HG03060 (cell line): ENCODE results near the gene COX7A2.

Experiments
- ATAC-seq: cut with Tn5 transposase; IDR thresholded peaks from one replicate; pipeline ENCODE4 v1.9.1; 2021; ENCODE audit warnings: low read depth, moderate number of reproducible peaks; ENCODE audit not compliant: unreplicated experiment

COX7A2 gene

DNA sequence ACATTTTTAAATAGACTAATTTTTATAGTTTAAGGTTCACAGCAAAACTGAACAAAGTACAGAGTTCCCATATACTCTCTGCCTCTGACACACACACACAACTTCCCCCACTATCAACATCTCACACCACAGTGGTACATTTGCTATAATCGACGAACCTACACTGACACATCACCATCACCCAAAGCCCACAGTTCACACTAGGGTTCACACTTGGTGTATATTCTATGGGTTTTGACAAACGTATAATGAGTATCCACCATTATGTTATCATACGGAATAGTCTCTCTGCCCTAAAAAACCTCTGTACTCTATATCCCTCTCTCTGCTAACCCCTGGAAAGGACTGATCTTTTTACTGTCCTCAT lies 25.4 kb upstream of the COX7A2 start:
- no peak for ATAC-seq

GRCh38 chr6:75268121-75268987 lies 24.8 kb upstream of the COX7A2 start:
- ATAC-seq, result no peak

GRCh38 chr6:75267461-75267860 lies 23.9 kb upstream of the COX7A2 start:
- no peak for ATAC-seq

- peak; percentile 69 for ATAC-seq
Measured at GRCh38 chr6:75266716-75267291, 23.2 kb upstream of the COX7A2 start.

GRCh38 chr6:75263401-75263750 lies 19.8 kb upstream of the COX7A2 start:
- ATAC-seq, result no peak

DNA sequence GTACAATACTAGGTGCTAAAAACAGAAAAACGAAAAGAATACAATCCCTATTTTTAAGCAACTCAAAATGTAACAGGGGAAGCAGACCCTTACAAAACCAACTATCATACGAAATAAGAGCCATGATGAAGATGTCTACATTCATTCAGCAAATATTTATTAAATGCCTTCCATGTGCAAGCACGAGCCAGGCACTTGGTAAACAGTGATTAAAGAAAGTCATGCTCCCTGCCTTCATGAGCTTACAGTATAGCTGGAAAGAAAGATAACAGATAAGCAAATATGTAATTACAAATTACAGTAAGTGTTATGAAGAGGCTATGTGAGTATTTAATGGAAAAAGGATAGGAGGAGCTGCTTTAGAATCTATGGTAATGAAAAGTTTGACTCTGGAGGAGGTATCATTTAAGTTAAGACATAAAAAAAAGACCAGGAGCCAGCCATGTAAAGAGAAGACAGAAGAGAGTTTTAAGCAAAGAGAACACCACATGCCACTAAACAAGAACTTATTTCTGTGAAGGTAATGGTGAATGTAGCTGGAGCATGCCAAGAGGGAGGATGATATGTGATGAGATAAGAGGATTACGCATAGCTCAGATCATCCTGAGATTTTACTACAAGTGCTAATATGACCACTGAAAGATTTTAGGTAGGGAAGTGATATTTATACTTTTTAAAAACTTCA lies 19.3 kb upstream of the COX7A2 start:
- ATAC-seq, result no peak

GRCh38 chr6:75261299-75261698 lies 17.7 kb upstream of the COX7A2 start:
- ATAC-seq, result no peak

GRCh38 chr6:75257343-75258087 lies 13.9 kb upstream of the COX7A2 start:
- no peak for ATAC-seq

GRCh38 chr6:75250552-75250951 lies 7.0 kb upstream of the COX7A2 start:
- no peak for ATAC-seq

- no peak for ATAC-seq
Measured at GRCh38 chr6:75249837-75250236, 6.2 kb upstream of the COX7A2 start.

- ATAC-seq, result no peak
Measured at GRCh38 chr6:75246386-75246785, 2.8 kb upstream of the COX7A2 start.

- peak; percentile 2 for ATAC-seq
Measured at GRCh38 chr6:75244063-75244584, 523 bp upstream of the COX7A2 start.

- no peak for ATAC-seq
Measured at GRCh38 chr6:75236630-75237029, 7.0 kb downstream of the COX7A2 start.

DNA sequence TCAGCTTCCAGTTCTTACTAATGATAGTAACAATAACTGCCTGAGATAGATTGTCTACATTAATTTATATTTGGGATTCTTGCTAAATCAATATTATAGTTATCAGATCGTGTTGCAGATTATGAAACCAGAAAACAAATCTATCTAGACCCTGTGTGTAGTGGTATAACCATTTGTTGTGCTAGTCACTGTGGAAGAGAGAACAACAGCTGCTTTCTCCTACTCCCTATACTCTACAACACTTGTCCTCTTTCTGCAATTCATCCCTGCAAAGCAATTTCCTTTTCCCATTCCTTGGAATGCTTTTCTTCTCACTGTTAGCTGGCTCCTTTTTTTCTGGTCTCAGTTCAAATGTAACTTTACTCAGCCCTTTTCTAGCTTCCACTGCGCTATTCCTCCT lies 8.3 kb downstream of the COX7A2 start:
- ATAC-seq, result no peak

GRCh38 chr6:75234126-75234865 lies 9.3 kb downstream of the COX7A2 start:
- no peak for ATAC-seq

GRCh38 chr6:75233092-75233615 lies 10.4 kb downstream of the COX7A2 start:
- no peak for ATAC-seq

DNA sequence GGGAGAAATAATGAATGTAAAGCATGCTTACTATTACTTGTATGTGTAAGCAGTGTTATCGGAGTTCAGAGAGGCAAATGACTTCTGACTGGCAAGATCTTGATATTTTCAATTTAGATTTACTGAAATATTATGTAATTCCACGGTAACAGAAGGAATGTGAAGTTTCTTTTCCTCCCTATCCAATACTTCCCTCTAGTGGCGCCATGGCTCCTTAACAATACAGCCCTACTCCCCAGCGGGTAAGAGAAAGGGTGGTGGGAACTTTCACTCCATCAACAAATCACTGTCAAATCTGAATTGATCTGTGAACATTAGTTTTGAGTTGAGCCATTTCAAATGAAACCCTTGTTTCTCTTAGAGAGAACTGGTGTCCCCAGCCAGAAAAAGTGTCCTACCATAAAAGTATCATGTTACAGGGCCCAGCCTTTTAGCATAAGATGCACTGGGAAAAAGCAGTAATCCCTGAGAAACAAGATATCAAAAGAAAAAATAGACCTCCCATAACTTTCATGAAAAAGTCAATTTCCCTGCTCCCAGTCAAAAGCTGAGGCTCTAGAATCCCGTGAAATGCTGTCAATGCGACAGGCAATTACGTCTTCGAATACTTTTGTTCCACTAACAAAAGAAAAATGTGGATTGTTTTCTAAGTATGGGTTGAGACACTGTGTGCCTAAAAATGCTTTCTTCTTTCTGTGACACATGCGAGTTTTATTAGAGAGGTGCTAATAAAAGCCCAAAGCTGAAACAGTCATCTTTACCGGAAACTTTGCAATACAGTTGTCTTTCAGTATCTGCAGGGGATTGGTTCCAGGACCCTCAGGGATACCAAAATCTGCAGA lies 12.9 kb downstream of the COX7A2 start:
- no peak for ATAC-seq

DNA sequence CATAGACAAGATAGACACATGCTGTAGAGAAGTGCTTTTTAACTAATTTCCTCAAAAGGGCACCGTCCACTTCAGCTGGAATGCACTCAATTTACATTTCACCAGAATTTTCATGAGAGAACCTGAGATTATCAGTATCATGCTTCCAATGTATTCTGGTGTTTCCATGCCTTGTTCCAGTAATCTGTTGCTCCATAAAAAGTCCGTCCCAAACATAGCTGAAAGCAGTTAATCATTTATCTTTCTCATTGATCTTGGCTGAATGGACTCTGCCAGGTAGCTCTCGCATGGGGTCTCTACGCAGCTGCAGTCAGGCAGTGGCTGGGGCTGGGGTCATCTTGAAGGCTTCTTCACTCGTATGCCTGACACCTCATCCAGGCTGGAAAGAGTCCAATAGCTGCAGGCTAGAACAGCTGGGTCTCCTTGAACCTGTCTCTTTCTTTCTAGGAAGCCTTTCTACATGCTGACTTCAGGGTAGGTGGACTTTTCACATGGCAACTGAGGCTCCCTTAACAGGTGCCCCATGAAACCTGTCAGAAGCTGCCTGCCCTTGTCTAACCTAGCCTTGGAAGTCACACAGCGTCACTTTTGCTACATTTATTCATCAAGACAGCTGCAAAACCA lies 19.2 kb downstream of the COX7A2 start:
- ATAC-seq, result no peak

DNA sequence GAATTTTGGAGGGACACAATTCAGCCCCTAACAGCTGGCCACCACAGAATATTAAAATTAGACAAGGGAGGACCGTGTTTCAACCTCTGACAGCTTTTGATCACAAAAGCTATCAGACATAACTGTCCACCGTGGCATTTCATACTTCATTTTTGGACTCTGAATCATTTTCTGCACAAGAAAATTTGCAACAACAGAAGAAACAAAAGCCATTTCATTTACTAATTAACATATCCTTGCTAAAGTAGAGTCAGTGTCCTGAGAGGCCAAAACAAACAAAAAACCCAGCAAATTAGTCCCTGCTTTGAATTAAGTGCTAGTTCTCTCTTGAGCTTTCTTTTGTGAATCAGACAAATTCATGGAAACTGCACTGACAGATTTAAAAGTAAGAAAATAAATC lies 20.2 kb downstream of the COX7A2 start:
- no peak for ATAC-seq
